A549 treated with CORT108297 at 1 μM for 4 hours (cell line): Measurements from ENCODE around the gene ATP6V1G3. TPM values are rescaled to one million over a fixed set of nuclear protein-coding genes. Genes with fewer than 3 reads are reported as not detected.

ENCODE experiments used
- total RNA-seq: library from RNA; stranded (reverse); fragments of 200-300 nt; extraction: Qiagen RNA extraction; gene quantifications from 5 replicates; pipeline ENCODE4 v1.2.3, GENCODE V29; 2022

Gene ATP6V1G3
- not detected in 5 replicates for total RNA-seq

GRCh38 chr1:198540580-198540979 is at the start of gene ATP6V1G3:
Gene ATP6V1G3 (minus strand): TSS chr1:198540680. CDS start chr1:198540650, 30 bp downstream.

Other genes starting within 250 kb of the ATP6V1G3 start
- not detected in 5 replicates for gene PTPRC, start 98.4 kb upstream of the ATP6V1G3 start, total RNA-seq